Effector memory CD4-positive, alpha-beta T cell (primary cell): Measurements from ENCODE around the gene SLC35C1.
"Not testable (repeated sequence)": the region's sequence is repeated elsewhere in the genome, so short reads cannot be mapped to it uniquely, and the experiment has no call there.

Source experiments
- DNase-seq, 3 donors: peaks; one replicate each; pipeline ENCODE4 v3.0.0-alpha.2; 2020
- H3K27ac ChIP-seq: 2 replicates; pipeline ENCODE4 v1.7.0; 2013; ENCODE audit warnings: mild to moderate bottlenecking, low read length, moderate library complexity; ENCODE audit not compliant: insufficient read depth, poor library complexity, severe bottlenecking
- H3K27me3 ChIP-seq: replicated peaks from 2 replicates; pipeline ENCODE4 v1.7.0; 2013; ENCODE audit warnings: mild to moderate bottlenecking, low read length; ENCODE audit not compliant: insufficient read depth, control insufficient read depth, poor library complexity, severe bottlenecking
- H3K36me3 ChIP-seq: 2 replicates; pipeline ENCODE4 v1.7.0; 2013; ENCODE audit warnings: mild to moderate bottlenecking, low read length, moderate library complexity; ENCODE audit not compliant: control insufficient read depth, insufficient read depth
- H3K4me1 ChIP-seq: 2 replicates; pipeline ENCODE4 v1.7.0; 2013; ENCODE audit warnings: low read length, mild to moderate bottlenecking; ENCODE audit not compliant: control insufficient read depth, insufficient read depth, poor library complexity, severe bottlenecking
- H3K4me3 ChIP-seq: 2 replicates; pipeline ENCODE4 v1.7.0; 2013; ENCODE audit warnings: low read length, low read depth, mild to moderate bottlenecking; ENCODE audit not compliant: insufficient read depth, poor library complexity, severe bottlenecking
- H3K9me3 ChIP-seq: 2 replicates; pipeline ENCODE4 v1.7.0; 2013; ENCODE audit warnings: mild to moderate bottlenecking, low read length, moderate library complexity; ENCODE audit not compliant: control insufficient read depth

SLC35C1 gene

DNA sequence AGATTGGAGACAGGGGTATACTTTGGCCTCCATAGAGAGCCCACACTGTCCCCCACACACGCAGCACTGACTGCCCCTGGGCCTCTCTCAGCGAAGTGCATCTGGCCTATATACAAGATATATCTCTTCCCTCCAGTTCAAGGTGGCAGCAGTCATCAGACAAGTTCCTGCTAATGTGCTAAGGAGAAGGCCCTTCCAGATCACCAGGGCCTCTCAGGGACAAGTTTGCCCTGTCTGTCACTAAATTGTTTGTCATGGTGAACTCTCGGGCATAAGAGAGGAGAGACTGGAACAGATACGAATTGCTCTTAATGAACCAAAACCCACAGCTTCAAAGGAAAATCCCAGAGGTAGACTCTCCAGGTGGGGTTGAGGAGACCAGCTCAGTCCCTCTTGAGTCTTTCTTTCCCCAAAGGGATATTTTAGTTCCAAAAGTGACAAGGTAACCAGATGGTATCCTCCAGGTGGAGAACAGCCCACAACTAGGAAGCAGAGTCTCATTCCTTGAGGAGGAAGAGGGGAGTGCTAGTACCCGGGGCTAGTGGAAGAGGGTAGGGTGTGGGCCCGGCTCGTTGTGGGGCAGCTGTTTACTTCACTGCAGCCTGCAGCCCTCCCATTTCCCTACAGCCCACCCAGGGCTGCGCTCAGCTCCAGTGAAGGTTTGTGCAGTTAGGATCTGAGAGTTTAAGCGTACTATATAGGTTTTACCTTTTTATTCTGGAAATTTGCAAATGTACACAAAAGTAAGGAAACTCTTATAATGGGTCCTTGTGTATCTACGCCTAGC is 2.2 kb upstream of the SLC35C1 start:
- Histone ChIP-seq H3K36me3 (peaks cover 10% of the 10 kb centered on the region), H3K27ac (no peak overlapping the region), H3K9me3 (no peaks in the 10 kb centered on the region), H3K4me3 (no peak overlapping the region), H3K27me3 (no peaks in the 10 kb centered on the region), H3K4me1 (peaks cover 27% of the 10 kb centered on the region)
- DNase-seq: no peak

DNA sequence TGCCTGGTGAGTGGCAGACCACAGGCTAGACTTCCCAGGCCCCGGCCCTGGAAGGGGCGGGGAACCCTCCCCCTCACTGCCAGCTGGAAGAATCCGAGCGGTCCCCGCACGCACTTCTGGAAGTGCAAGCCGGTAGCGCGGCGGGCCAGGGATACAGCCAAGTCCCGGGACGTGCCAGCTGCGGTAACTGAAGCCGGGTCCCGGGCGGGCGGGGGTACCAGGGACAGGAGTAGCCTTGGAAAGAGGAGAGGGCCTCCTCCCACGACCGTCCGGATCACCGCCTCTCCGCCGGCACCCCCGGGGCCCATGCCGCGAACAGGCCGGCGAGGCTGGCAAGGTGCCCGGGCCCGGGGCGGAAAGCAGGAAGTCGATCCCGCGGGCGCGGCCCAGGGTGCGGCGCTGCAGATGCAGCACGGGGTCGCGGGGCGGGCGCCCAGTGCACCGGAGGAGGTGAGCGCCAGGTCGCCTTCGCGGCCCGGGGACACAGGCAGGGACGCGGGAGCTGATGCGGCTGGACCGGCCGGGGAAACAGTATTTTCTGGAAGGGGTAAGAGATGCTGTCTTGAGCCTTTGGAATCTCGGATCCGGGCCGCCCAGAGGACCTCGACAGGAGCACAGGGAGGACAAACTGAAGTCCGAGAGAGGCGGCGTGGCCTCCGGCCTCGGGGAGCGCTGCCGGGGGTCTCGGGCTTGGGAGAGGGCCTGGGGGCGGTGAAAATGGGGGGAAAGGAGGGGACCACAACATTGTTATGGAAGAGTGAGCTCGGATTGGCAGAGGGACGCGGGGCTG is 783 bp upstream of the SLC35C1 start:
- H3K4me1 ChIP-seq: peaks cover 29% of the 10 kb centered on the region
- peaks cover 16% of the 10 kb centered on the region for H3K36me3 ChIP-seq
- H3K9me3 ChIP-seq: no peaks in the 10 kb centered on the region
- H3K27ac ChIP-seq: peak overlapping the region; percentile 76
- no peaks in the 10 kb centered on the region for H3K27me3 ChIP-seq
- peak; percentile 31 to 60 (median 46) for DNase-seq
- H3K4me3 ChIP-seq: peak overlapping the region; percentile 99

DNA sequence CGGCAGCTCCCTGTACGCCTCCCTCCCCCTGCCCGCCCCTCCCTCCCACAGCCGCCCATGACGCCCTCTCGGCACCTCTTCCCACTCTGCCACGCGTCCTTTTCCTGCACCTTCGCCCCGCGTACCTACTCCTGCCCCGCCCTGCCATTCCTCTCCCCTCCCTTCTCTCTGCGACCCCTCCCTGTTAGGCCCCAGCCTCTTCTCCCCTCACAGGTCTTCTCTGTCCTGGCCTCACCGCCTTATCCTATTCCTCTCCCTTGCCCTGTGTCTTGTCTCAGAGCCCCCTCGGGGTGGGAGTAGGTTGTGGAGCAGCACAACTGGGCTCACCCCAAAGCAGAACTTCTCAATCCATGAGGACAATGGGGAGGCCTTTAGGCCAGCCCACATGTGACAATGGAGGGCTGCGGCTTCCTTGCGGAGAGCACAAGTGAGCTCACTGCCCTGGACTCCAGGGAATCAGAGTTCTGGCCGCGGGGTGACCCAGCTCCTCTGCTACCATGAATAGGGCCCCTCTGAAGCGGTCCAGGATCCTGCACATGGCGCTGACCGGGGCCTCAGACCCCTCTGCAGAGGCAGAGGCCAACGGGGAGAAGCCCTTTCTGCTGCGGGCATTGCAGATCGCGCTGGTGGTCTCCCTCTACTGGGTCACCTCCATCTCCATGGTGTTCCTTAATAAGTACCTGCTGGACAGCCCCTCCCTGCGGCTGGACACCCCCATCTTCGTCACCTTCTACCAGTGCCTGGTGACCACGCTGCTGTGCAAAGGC is 539 bp downstream of the SLC35C1 start:
- Histone ChIP-seq H3K27ac (peak overlapping the region; percentile 76), H3K4me1 (peaks cover 29% of the 10 kb centered on the region), H3K9me3 (no peaks in the 10 kb centered on the region), H3K27me3 (no peaks in the 10 kb centered on the region), H3K36me3 (peaks cover 21% of the 10 kb centered on the region), H3K4me3 (peak overlapping the region; percentile 99)
- DNase-seq: no peak

DNA sequence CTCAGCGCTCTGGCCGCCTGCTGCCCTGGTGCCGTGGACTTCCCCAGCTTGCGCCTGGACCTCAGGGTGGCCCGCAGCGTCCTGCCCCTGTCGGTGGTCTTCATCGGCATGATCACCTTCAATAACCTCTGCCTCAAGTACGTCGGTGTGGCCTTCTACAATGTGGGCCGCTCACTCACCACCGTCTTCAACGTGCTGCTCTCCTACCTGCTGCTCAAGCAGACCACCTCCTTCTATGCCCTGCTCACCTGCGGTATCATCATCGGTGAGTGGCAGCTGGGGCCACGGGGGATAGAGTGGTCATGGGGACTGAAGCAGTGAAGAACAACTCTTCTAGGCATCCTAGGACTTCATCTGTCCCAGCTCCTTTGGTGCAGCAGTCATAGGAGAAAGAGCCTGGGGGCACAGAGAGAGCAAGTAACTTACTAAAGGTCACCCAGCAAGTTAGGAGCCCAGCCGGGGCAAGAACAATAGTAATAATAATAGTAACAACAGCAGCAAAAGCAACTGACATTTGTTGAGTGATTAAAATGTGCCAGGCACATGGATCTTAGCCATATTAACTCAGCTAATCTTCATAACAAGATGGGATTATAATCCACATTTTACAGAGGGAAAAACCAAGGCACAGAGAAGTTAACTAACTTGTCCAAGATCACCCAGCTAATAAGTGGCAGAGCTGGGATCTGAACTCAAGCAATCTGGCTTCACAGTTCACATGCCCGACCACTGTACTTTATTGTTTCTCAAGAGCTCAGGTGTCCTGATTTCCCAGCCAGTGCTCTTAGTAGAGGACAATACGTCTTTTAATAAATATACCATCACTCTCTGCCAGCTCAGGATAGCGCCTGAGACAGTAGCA is 1.4 kb downstream of the SLC35C1 start:
- H3K27me3 ChIP-seq: no peaks in the 10 kb centered on the region
- H3K36me3 ChIP-seq: peaks cover 28% of the 10 kb centered on the region
- no peak overlapping the region for H3K27ac ChIP-seq
- no peaks in the 10 kb centered on the region for H3K9me3 ChIP-seq
- H3K4me1 ChIP-seq: peaks cover 29% of the 10 kb centered on the region
- peak overlapping the region; percentile 99 for H3K4me3 ChIP-seq
- DNase-seq: no peak

DNA sequence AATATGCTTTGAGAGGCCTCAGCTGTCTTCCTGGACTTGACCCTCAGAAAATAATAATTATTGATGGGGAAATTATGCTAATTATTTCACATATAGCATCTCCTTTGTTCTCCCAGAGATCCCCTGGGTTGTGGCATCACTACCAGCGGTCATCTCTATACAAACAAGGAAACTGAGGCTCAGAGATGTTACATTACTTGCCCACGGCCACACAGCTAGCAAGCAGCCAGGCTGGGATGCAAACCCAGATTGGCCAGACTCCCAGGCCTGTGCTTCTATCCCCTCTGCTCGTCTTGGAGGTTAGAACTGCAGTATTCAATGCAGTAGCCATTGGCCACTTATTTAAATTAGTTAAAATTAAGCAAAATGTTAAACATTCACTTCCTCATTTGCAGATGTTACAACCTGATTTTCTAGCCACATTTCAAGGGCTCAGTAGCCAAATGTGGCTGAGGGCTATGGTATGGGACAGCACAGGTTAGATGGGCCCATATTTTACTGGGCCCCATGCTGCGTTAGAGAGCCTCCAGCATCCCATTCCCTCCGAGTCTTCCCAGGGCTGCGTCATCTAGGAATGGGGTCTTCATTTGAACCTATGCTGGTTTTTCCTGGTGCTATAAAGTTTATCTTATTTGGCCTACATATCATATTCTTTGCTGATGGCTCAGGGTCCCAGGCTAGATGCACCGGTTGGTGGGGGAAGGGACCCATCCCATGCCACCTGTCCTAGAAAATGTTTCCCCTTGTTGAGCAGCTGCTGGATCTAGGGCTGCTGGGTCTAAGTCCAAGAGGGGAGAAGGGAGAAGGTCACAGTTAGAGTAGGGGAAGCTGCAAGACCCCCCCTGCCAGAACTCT is 2.2 kb downstream of the SLC35C1 start:
- DNase-seq: no peak
- no peaks in the 10 kb centered on the region for H3K27me3 ChIP-seq
- no peak overlapping the region for H3K4me3 ChIP-seq
- H3K4me1 ChIP-seq: peaks cover 29% of the 10 kb centered on the region
- H3K36me3 ChIP-seq: peaks cover 32% of the 10 kb centered on the region
- no peak overlapping the region for H3K27ac ChIP-seq
- no peaks in the 10 kb centered on the region for H3K9me3 ChIP-seq

DNA sequence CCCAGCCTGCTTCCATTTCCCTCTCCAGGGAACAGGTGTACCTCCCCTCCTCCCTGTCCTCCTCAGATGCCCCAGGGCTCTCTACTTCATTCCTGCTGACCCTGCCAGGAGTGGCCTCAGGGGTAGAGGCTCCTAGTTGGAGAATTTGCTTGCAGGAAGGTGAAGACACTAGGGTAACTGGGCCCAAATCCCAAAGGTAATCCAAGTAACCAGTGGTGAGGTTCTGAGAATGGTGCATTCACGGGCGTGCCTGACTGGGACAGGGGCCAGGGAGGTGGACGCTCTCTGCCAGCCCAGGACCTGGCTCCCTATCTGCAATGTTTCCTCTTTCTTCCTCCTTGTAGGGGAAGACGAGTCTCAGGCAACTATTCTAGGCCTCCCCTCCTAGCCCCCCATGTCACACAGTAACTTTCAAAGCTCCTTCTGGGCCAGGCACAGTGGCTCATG is 2.9 kb downstream of the SLC35C1 start:
- no peaks in the 10 kb centered on the region for H3K9me3 ChIP-seq
- DNase-seq: no peak
- H3K27me3 ChIP-seq: no peaks in the 10 kb centered on the region
- H3K36me3 ChIP-seq: peaks cover 32% of the 10 kb centered on the region
- H3K27ac ChIP-seq: no peak overlapping the region
- no peak overlapping the region for H3K4me3 ChIP-seq
- H3K4me1 ChIP-seq: peaks cover 29% of the 10 kb centered on the region

DNA sequence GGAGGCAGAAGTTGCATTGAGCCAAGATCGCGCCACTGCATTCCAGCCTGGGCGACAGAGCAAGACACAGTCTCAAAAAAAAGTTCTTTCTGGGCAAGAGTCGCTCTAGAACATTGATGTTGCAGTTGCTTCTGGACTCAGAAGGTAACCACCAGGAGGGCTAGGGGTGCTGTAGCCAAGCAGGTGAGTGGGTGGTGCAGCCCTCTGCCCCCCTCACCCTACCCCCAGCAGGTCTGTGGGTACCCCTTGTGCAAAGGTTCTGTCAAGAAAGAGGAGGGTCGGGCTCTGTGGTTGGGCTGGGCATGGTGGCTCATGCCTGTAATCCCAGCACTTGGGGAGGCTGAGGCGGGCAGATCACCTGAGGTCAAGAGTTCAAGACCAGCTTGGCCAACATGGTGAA is 3.5 kb downstream of the SLC35C1 start:
- peaks cover 29% of the 10 kb centered on the region for H3K4me1 ChIP-seq
- H3K4me3 ChIP-seq, DNase-seq, H3K9me3 ChIP-seq, H3K27me3 ChIP-seq, H3K27ac ChIP-seq: not testable (repeated sequence)
- H3K36me3 ChIP-seq: peaks cover 32% of the 10 kb centered on the region

DNA sequence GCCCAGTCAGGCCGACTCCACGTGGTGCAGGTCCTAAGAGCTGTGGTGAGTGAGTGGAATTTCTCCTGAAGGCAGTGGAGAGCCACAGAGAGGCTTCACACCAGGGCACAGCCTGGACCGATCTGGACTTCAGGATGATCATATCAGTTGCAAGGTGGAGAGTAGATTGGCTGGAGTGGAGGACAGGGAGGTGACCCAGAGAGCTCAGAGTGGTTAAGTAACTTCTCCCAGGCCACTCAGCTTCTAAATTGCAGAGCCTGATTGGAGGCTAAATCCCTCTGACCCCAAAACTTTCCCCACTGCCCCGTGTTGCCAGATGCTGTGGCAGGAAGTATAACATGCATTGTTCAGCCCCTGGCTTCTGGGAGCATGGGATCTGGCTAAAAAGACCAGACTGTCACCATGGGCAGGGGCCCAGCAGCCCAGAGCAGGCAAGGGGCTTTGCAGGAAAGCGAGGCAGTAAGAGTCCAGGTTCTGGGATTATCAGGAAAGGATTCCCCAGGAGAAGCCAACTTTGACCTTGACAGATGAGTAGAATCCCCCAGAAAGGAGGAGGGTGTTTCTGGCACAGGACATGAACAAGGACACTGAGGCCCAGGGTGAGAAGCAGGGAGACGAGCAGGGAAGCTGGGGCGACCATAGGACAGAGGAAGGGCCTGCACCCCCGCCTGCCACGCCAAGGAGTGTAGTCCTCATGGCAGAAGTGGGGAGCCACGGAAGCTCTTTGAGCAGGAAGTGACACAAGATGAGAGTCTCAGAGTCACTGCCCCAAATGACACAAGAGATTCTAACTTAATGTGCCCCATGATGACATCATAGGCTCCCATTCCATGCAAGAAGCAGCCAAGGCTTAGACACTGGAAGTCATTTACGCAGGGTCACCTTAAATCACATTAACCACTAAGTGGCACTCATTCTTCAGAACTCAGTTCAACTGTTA is 4.8 kb downstream of the SLC35C1 start:
- Histone ChIP-seq H3K4me3 (no peak overlapping the region), H3K27me3 (no peaks in the 10 kb centered on the region), H3K9me3 (no peaks in the 10 kb centered on the region), H3K27ac (no peak overlapping the region), H3K36me3 (peaks cover 32% of the 10 kb centered on the region), H3K4me1 (peaks cover 27% of the 10 kb centered on the region)
- DNase-seq: no peak
